GM03348 (cell line): Measurements from ENCODE around the gene ARHGDIA.
"Not testable (repeated sequence)": the region's sequence is repeated elsewhere in the genome, so short reads cannot be mapped to it uniquely, and the experiment has no call there.

Experiments
- DNase-seq: peaks from one replicate; pipeline ENCODE4 v3.0.0; 2012; ENCODE audit warnings: low spot score

Gene ARHGDIA

GRCh38 chr17:81870981-81871386, at the start of gene ARHGDIA:
Gene ARHGDIA (minus strand): TSS chr17:81871337. CDS start chr17:81869930, 1,407 bp downstream.
- no peak for DNase-seq

- no peak for DNase-seq
These were observed 47.9 kb upstream of the ARHGDIA start for GRCh38 chr17:81918832-81919545.

- DNase-seq = not testable (repeated sequence)
These were observed 47.2 kb upstream of the ARHGDIA start for GRCh38 chr17:81918333-81918669.

- DNase-seq = peak; percentile 97
These were observed 46.6 kb upstream of the ARHGDIA start, which contains the start of gene SIRT7 for GRCh38 chr17:81917565-81918332. Gene SIRT7 (minus strand): TSS chr17:81918176. CDS start chr17:81918131, 45 bp downstream.

- no peak for DNase-seq
These were observed 45.3 kb upstream of the ARHGDIA start for GRCh38 chr17:81916234-81917001.

GRCh38 chr17:81915331-81915730, 44.2 kb upstream of the ARHGDIA start:
- DNase-seq = no peak

- no peak for DNase-seq
These were observed 43.1 kb upstream of the ARHGDIA start for GRCh38 chr17:81914103-81914850.

- DNase-seq = no peak
These were observed 42.4 kb upstream of the ARHGDIA start for GRCh38 chr17:81913394-81914102.

GRCh38 chr17:81912441-81913309, 41.5 kb upstream of the ARHGDIA start:
- no peak for DNase-seq

GRCh38 chr17:81911969-81912368, 40.8 kb upstream of the ARHGDIA start:
- no peak for DNase-seq

GRCh38 chr17:81911277-81911961, 40.3 kb upstream of the ARHGDIA start, which contains the start of gene PCYT2:
Gene PCYT2 (minus strand): TSS chr17:81911399. CDS start chr17:81911355, 44 bp downstream.
- peak; percentile 99 for DNase-seq

GRCh38 chr17:81910840-81911276, 39.7 kb upstream of the ARHGDIA start:
- DNase-seq = no peak

GRCh38 chr17:81909966-81910839, 39.1 kb upstream of the ARHGDIA start:
- no peak for DNase-seq

GRCh38 chr17:81909231-81909630, 38.1 kb upstream of the ARHGDIA start:
- DNase-seq = no peak

GRCh38 chr17:81908793-81909192, 37.7 kb upstream of the ARHGDIA start:
- no peak for DNase-seq

GRCh38 chr17:81907219-81908145, 36.3 kb upstream of the ARHGDIA start:
- DNase-seq = no peak

- DNase-seq = no peak
These were observed 35.5 kb upstream of the ARHGDIA start for GRCh38 chr17:81906476-81907218.
